Activated CD8-positive, alpha-beta T cell treated with anti-CD3 and anti-CD28 coated beads, Interleukin-2, amount 10 ng/mL, durations not matched to agents 7 days and 5 days (primary cell): Measurements from ENCODE around the gene TRIM17. TPM values are rescaled to one million over a fixed set of nuclear protein-coding genes. Genes with fewer than 3 reads are reported as not detected.

ENCODE experiments used
- ATAC-seq: fragments of 150-1000 bp; cut with Tn5 transposase; one replicate; pipeline ENCODE4 v1.10.0; 2021; ENCODE audit warnings: moderate library complexity
- CTCF ChIA-PET: fragments of 350-600 bp; sonication (Branson Sonifier 250); formaldehyde crosslinking; loops from one replicate; lab custom pipeline; 2021; ENCODE audit warnings: antibody characterized with exemption; lab: Charles Lee
- POLR2A ChIA-PET: fragments of 350-600 bp; sonication (Branson Sonifier 250); formaldehyde crosslinking; loops from one replicate; lab custom pipeline; 2021; ENCODE audit warnings: antibody characterized with exemption; lab: Charles Lee
- DNase-seq: peaks from one replicate; pipeline ENCODE4 v3.0.0-alpha.2; 2020
- H3K27ac Mint-ChIP-seq: one replicate; pipeline ENCODE4 v1.8.0; 2021; ENCODE audit warnings: mild to moderate bottlenecking, mixed read lengths
- H3K27me3 Mint-ChIP-seq: one replicate; pipeline ENCODE4 v1.8.0; 2021; ENCODE audit warnings: low read depth, mixed read lengths
- H3K36me3 Mint-ChIP-seq: one replicate; pipeline ENCODE4 v1.8.0; 2021; ENCODE audit warnings: low read depth, mixed read lengths
- H3K4me1 Mint-ChIP-seq: one replicate; pipeline ENCODE4 v1.8.0; 2021; ENCODE audit warnings: low read depth, mixed read lengths
- H3K4me3 Mint-ChIP-seq: one replicate; pipeline ENCODE4 v1.8.0; 2021; ENCODE audit warnings: mild to moderate bottlenecking, mixed read lengths
- H3K9me3 Mint-ChIP-seq: one replicate; pipeline ENCODE4 v1.8.0; 2022; ENCODE audit warnings: mixed read lengths; ENCODE audit not compliant: insufficient read depth
- total RNA-seq, 2 experiments: library from RNA; stranded (reverse); gene quantifications; one replicate each; pipeline ENCODE4 v1.2.3, GENCODE V29; 2021

The TRIM17 gene
- total RNA-seq, 2 experiments from 2014 or later: 2.8 to 4.0 TPM

DNA sequence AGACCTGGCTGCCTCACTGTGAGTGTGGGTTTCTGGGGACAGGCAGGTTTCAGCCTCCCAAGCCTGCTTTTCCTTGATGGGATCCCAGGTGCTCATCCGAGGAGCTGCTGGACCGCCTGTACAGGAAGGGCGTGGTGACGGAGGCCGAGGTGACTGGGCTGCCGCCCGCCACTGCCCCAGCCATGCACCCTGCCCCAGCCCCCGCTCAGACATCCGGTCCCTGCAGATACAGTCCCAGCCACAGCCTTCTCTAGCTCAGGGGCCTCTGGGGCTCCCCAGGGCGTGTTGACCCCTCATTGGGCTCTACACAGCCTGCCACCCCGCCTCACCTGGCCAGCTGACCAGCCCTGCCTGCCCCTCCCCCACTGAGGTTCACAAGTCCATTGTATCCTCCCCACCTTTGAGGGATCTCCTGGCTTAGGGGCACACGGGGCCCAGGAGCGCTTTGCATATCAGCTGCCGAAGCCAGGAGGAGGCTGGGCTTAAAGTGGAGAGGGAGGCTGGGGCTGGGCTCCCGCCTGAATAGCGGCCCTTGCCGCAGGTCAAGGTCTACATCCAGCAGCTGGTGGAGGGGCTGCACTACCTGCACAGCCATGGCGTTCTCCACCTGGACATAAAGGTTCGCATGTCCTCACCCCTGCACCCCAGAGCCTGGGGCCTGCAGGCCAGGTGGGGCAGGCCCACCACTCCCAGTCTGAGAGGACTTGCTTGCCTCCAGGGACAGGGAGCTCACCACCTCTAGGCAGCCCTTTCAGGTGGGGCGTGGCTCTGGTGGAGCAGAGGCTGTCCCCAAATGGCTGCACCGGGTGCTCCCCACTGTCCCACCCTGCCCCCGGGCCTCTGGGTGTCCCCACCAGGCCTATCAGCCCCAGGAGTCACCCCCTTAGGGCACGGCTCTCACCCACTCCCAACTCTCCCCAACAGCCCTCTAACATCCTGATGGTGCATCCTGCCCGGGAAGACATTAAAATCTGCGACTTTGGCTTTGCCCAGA is 48.6 kb downstream of the TRIM17 start:
- H3K27ac Mint-ChIP-seq: no peak overlapping the region
- CTCF ChIA-PET: no interaction called here
- ATAC-seq: no peak
- H3K9me3 Mint-ChIP-seq: no peaks in the 10 kb centered on the region
- DNase-seq: no peak
- no peak overlapping the region for H3K4me3 Mint-ChIP-seq
- no peaks in the 10 kb centered on the region for H3K36me3 Mint-ChIP-seq
- peaks cover 2% of the 10 kb centered on the region for H3K4me1 Mint-ChIP-seq
- no peaks in the 10 kb centered on the region for H3K27me3 Mint-ChIP-seq
- POLR2A ChIA-PET: no interaction called here

GRCh38 chr1:228366866-228367741 is 49.6 kb downstream of the TRIM17 start:
- DNase-seq (no peak), ATAC-seq (no peak)
- no peak overlapping the region for H3K27ac Mint-ChIP-seq
- no peaks in the 10 kb centered on the region for H3K4me1 Mint-ChIP-seq
- H3K9me3 Mint-ChIP-seq: no peaks in the 10 kb centered on the region
- ChIA-PET POLR2A (no interaction called here), CTCF (no interaction called here)
- H3K27me3 Mint-ChIP-seq: no peaks in the 10 kb centered on the region
- H3K36me3 Mint-ChIP-seq: no peaks in the 10 kb centered on the region
- H3K4me3 Mint-ChIP-seq: no peak overlapping the region

GRCh38 chr1:228366062-228366865 is 50.4 kb downstream of the TRIM17 start:
- Mint-ChIP-seq H3K4me1 (no peaks in the 10 kb centered on the region), H3K9me3 (no peaks in the 10 kb centered on the region), H3K36me3 (no peaks in the 10 kb centered on the region), H3K27me3 (no peaks in the 10 kb centered on the region), H3K4me3 (no peak overlapping the region), H3K27ac (no peak overlapping the region)
- CTCF ChIA-PET: no interaction called here
- ATAC-seq: no peak
- no peak for DNase-seq
- POLR2A ChIA-PET: no interaction called here

DNA sequence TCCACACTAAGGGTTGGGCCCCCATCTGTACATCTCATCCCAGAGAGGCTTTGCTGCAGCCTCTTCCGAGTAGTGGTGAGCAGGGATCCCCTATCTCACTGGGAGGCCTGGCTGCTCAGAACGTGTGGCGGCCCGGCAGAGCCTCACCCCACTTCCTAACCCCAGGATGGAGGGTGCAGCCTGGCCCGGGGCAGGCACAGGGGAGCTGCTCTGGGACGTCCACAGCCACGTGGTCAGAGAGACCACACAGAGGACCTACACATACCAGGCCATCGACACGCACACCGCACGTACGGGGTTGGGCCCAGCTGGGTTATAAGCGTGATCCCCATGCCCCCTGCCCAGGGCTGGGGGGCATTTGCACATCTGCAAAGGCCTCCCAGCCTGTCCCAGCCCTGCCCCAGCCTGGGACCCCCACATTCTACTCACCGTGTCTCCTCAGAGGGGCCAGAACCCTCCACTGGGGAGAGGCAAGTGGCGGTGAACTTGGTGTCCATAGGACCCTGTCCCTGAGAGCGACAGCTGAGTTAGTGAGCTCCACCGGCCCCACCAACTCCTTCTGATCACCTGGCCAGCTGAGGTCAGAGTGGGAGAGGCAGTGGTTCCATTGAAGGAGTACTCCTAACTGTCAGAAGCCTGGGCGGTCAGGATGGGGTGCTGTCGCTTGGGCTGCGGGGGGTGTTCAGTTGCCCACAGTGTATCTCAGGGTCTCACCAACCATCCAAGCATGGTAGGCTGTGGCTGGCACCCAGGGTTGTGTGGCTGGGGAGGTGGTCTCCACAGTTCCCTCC is 51.2 kb downstream of the TRIM17 start:
- no peaks in the 10 kb centered on the region for H3K9me3 Mint-ChIP-seq
- ATAC-seq: no peak
- no peaks in the 10 kb centered on the region for H3K27me3 Mint-ChIP-seq
- no peak for DNase-seq
- H3K27ac Mint-ChIP-seq: no peak overlapping the region
- no peak overlapping the region for H3K4me3 Mint-ChIP-seq
- no peaks in the 10 kb centered on the region for H3K4me1 Mint-ChIP-seq
- POLR2A ChIA-PET: no interaction called here
- CTCF ChIA-PET: no interaction called here
- no peaks in the 10 kb centered on the region for H3K36me3 Mint-ChIP-seq

GRCh38 chr1:228364706-228365213 is 51.9 kb downstream of the TRIM17 start:
- DNase-seq (no peak), ATAC-seq (no peak)
- CTCF ChIA-PET: no interaction called here
- H3K27me3 Mint-ChIP-seq: no peaks in the 10 kb centered on the region
- no peak overlapping the region for H3K4me3 Mint-ChIP-seq
- no peaks in the 10 kb centered on the region for H3K9me3 Mint-ChIP-seq
- H3K36me3 Mint-ChIP-seq: no peaks in the 10 kb centered on the region
- H3K27ac Mint-ChIP-seq: no peak overlapping the region
- POLR2A ChIA-PET: no interaction called here
- H3K4me1 Mint-ChIP-seq: no peaks in the 10 kb centered on the region

DNA sequence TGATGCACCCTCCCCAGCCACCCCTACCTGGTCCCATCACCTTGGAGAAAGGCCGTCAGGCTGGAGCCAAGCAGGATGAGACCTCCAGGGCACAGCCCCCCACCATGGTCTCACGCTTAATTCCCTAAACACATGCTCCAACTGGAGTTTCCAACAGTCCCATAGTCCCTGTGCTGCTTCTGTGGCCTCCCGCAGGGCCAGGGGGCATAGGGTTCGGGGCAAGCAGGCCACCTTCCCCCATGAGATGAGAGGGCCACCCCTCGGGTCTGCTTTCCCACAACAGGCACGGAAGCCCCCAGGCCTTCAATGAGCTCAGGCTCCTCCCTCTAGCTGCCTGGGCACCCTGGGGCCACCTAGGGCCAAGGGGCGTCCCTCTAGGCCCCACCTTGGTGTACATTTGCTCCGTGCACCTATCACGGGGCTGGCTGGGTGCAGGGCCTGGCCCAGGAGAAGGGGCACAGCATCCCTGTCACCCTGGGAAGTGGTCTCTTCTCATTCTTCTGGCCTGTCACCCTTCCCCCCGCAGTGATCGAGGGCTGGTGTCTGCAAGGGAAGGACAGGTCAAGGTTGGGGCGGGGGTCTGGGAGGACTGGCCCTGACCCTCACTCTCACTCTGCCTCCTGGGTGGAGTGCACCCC is 52.5 kb downstream of the TRIM17 start:
- no peaks in the 10 kb centered on the region for H3K36me3 Mint-ChIP-seq
- ChIA-PET POLR2A (no interaction called here), CTCF (no interaction called here)
- no peaks in the 10 kb centered on the region for H3K9me3 Mint-ChIP-seq
- ATAC-seq (no peak), DNase-seq (no peak)
- no peaks in the 10 kb centered on the region for H3K27me3 Mint-ChIP-seq
- no peak overlapping the region for H3K27ac Mint-ChIP-seq
- no peak overlapping the region for H3K4me3 Mint-ChIP-seq
- no peaks in the 10 kb centered on the region for H3K4me1 Mint-ChIP-seq

DNA sequence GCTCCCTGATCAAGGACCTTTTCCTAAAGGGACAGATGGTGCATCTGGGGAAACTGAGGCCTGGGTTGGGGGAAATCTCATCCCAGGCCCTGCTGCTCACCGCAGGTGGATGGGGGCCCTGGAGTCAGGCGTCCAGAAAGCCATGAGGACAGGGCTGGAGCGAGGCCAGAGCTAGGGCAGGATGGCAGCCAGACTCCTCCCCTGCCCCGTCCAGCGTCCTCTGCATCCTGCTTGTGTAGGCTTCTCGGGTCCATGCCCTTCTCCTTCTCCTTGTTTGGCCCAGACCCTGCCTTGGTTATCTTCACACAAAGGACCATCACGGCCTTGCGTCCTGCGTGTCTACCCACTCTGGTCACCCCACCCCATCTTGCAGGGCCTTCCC is 53.0 kb downstream of the TRIM17 start:
- ChIA-PET CTCF (no interaction called here), POLR2A (no interaction called here)
- ATAC-seq (no peak), DNase-seq (no peak)
- H3K36me3 Mint-ChIP-seq: no peaks in the 10 kb centered on the region
- H3K4me3 Mint-ChIP-seq: no peak overlapping the region
- H3K27ac Mint-ChIP-seq: no peak overlapping the region
- no peaks in the 10 kb centered on the region for H3K9me3 Mint-ChIP-seq
- H3K27me3 Mint-ChIP-seq: no peaks in the 10 kb centered on the region
- peaks cover 2% of the 10 kb centered on the region for H3K4me1 Mint-ChIP-seq

GRCh38 chr1:228362884-228363450 is 53.7 kb downstream of the TRIM17 start:
- ATAC-seq (no peak), DNase-seq (no peak)
- H3K4me3 Mint-ChIP-seq: no peak overlapping the region
- H3K27ac Mint-ChIP-seq: no peak overlapping the region
- H3K27me3 Mint-ChIP-seq: no peaks in the 10 kb centered on the region
- POLR2A ChIA-PET: no interaction called here
- CTCF ChIA-PET: no interaction called here
- peaks cover 9% of the 10 kb centered on the region for H3K4me1 Mint-ChIP-seq
- H3K9me3 Mint-ChIP-seq: no peaks in the 10 kb centered on the region
- no peaks in the 10 kb centered on the region for H3K36me3 Mint-ChIP-seq

DNA sequence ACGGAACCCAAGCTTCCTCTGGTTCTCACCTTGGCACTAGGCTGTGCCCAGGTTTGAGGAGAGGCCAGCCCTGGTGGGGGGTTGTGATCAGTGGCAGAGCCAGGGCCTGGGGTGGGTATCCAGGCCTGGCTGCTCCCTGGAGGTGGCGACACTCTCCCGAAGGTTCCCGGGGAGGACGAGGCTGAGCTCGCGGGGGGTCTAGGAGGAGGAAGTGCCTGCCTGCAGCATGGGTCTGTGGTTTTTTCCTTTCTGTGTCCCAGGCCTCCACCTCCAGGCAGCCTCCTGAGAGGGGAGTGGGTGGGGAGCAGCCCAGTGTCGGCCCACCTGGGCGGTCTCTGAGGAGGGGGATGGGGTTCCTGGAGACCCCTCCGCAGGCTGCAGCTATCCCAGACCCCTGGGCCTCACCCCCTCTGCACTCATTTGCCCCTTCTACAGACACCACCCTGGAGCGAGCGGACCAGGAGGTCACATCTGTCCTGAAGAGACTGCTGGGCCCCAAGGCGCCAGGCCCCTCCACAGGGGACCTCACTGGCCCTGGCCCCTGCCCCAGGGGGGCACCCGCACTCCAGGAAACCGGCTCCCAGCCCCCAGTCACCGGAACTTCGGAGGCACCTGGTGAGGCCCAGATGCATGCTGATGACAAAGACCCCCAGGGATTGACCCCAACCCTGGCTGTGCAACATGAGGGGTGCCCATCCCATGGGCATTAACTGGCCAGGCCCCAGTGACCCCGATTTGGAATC is 54.3 kb downstream of the TRIM17 start:
- H3K27ac Mint-ChIP-seq: no peak overlapping the region
- H3K36me3 Mint-ChIP-seq: no peaks in the 10 kb centered on the region
- DNase-seq (no peak), ATAC-seq (no peak)
- ChIA-PET CTCF (no interaction called here), POLR2A (no interaction called here)
- peaks cover 10% of the 10 kb centered on the region for H3K4me1 Mint-ChIP-seq
- H3K4me3 Mint-ChIP-seq: no peak overlapping the region
- H3K9me3 Mint-ChIP-seq: no peaks in the 10 kb centered on the region
- no peaks in the 10 kb centered on the region for H3K27me3 Mint-ChIP-seq
